ENCODE data around the gene GNAQ. TPM values are rescaled to one million over a fixed set of nuclear protein-coding genes. Genes with fewer than 3 reads are reported as not detected.

The GNAQ gene
- polyA plus RNA-seq, 2 of the 4 experiments (the other 2 are of a cell fraction): 17.9 to 60.0 TPM

DNA sequence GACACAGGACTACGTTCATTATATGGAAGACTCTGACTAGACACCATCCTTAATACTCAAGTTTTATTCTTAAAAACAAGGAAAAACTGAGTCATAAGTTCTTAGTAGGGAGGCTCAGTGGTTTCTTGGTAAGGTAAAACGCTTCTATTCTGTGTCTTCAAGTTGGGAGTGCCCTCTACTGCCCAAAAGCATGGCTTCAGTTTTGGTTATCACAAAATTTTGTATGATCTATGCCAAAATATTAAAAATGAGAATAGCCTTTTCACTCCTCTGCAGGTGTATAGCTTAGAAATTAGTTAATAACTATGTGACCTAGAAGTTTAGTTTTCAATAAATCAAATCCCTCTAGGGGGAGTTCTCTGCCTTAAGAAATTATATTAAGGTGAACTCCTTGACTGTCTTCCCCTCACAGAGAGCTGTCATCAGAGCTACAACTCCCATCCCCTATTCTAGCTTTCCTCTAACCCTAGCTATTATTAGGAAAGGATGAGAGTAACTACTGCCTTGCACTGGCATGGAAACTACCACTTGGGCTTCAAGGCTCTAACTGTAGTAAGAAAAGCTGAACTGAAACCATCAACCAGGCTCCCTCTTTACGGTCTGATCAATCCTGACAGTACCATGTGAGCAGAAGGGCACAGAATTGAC lies 189.7 kb downstream of the GNAQ start (continued):
- peak; percentile 64 for TF ChIP-seq CTCF (IDR thresholded peaks at IDR 0.05)
- TF ChIP-seq NR3C1 (IDR thresholded peaks at IDR 0.05): no peak
- no peak for TF ChIP-seq TP53 (CRISPR knock-in tag; IDR thresholded peaks at IDR 0.05)

- FAIRE-seq: peak; percentile 54
- Histone ChIP-seq H3K4me1 (peaks cover 56% of the 10 kb centered on the region), H3K9me3 (no peaks in the 10 kb centered on the region), H3K27ac (peak overlapping the region; percentile 83 to 85), H3K4me2 (peak overlapping the region; percentile 68), H3K4me3 (no peak overlapping the region)
- ATAC-seq: peak; percentile 79 to 84
- ChIA-PET POLR2A (interaction anchor here (1.7 kb wide), 1 partner anchor 192 kb away, joined by 6 read pairs; the partner anchor contains the start of gene GNAQ), CTCF (interaction anchor here (1.5 to 3.5 kb wide), 3 partner anchors 15 to 200 kb away, joined by 3 to 11 read pairs (median 10); no protein-coding TSS in a partner anchor)
- DNase-seq (ENCODE audit: low read depth in 1 of 2, low spot score in 1 of 2): peak in 1 of 2 experiments; percentile 77
- WGBS (ENCODE audit: missing lambda C conversion rate): 14% methylated on average over 6 of the region's 6 CpGs
- TF ChIP-seq, protein P1, sequence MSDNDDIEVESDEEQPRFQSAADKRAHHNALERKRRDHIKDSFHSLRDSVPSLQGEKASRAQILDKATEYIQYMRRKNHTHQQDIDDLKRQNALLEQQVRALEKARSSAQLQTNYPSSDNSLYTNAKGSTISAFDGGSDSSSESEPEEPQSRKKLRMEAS (IDR thresholded peaks at IDR 0.05): peak; percentile 39
- no peak for TF ChIP-seq POLR2A (IDR thresholded peaks at IDR 0.05; ENCODE audit: low read length)
- TF ChIP-seq BCL3 (IDR thresholded peaks at IDR 0.05): no peak
- TF ChIP-seq TP53 (CRISPR knock-in tag; IDR thresholded peaks at IDR 0.05): no peak
- TF ChIP-seq JUN (IDR thresholded peaks at IDR 0.05): peak; percentile 64 to 88; a peak in 3 of 5 replicates
- no peak for TF ChIP-seq SREBF2 (IDR thresholded peaks at IDR 0.05)
- TF ChIP-seq ELK1 (IDR thresholded peaks at IDR 0.05; ENCODE audit: low read depth, low read length): no peak
- no peak for TF ChIP-seq ZC3H11A (IDR thresholded peaks at IDR 0.05)
- no peak for TF ChIP-seq NFE2L2 (conservative IDR thresholded peaks at IDR 0.05; ENCODE audit: low read length)
- TF ChIP-seq, protein P2, sequence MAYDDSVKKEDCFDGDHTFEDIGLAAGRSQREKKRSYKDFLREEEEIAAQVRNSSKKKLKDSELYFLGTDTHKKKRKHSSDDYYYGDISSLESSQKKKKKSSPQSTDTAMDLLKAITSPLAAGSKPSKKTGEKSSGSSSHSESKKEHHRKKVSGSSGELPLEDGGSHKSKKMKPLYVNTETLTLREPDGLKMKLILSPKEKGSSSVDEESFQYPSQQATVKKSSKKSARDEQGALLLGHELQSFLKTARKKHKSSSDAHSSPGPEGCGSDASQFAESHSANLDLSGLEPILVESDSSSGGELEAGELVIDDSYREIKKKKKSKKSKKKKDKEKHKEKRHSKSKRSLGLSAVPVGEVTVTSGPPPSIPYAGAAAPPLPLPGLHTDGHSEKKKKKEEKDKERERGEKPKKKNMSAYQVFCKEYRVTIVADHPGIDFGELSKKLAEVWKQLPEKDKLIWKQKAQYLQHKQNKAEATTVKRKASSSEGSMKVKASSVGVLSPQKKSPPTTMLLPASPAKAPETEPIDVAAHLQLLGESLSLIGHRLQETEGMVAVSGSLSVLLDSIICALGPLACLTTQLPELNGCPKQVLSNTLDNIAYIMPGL (CRISPR knock-in tag; IDR thresholded peaks at IDR 0.05; ENCODE audit: borderline replicate concordance): no peak
- TF ChIP-seq FOSL2 (IDR thresholded peaks at IDR 0.05): peak; percentile 55
- peak; percentile 83 for TF ChIP-seq FOSL2 (CRISPR knock-in tag; IDR thresholded peaks at IDR 0.05)
- TF ChIP-seq RAD21 (conservative IDR thresholded peaks at IDR 0.05 in 1 of 2, IDR thresholded peaks at IDR 0.05 in 1 of 2): peak in 1 of 2 experiments; percentile 29; a peak in 1 of 5 replicates
- TF ChIP-seq HDAC2 (IDR thresholded peaks at IDR 0.05): no peak
- no peak for TF ChIP-seq RCOR1 (IDR thresholded peaks at IDR 0.05; ENCODE audit: low read depth, low read length)
- peak; percentile 77 for TF ChIP-seq JUNB (IDR thresholded peaks at IDR 0.05)
- TF ChIP-seq EHMT2 (IDR thresholded peaks at IDR 0.05; ENCODE audit: low read depth): no peak
- TF ChIP-seq REST (IDR thresholded peaks at IDR 0.05): no peak
- TF ChIP-seq KDM5A (IDR thresholded peaks at IDR 0.05): no peak
- TF ChIP-seq HEYL (CRISPR knock-in tag; IDR thresholded peaks at IDR 0.05): no peak
- TF ChIP-seq RNF2 (IDR thresholded peaks at IDR 0.05; ENCODE audit: borderline replicate concordance, low read depth): no peak
- TF ChIP-seq PBX3 (IDR thresholded peaks at IDR 0.05): no peak
- TF ChIP-seq HOXB5 (CRISPR knock-in tag; IDR thresholded peaks at IDR 0.05): no peak
- TF ChIP-seq NPAS2 (CRISPR knock-in tag; IDR thresholded peaks at IDR 0.05; ENCODE audit: borderline replicate concordance): no peak
- TF ChIP-seq TFCP2L1 (CRISPR knock-in tag; IDR thresholded peaks at IDR 0.05): no peak
These were observed 192.0 kb downstream of the GNAQ start for GRCh38 chr9:77839459-77840140.
